HepG2 (cell line): Measurements from ENCODE around the gene DDX54. TPM values are rescaled to one million over a fixed set of nuclear protein-coding genes. Genes with fewer than 3 reads are reported as not detected.

ENCODE experiments used
- MIER2 ChIP-seq: IDR thresholded peaks from 2 replicates; pipeline ENCODE4 v1.6.1; 2016; ENCODE audit warnings: missing biosample characterization, missing genetic modification reagents
- ZFP62 ChIP-seq: sonication (generic); formaldehyde crosslinking; IDR thresholded peaks from 2 replicates; pipeline ENCODE4 v1.4.0; 2020; ENCODE audit warnings: missing genetic modification reagents
- ZNF263 ChIP-seq: sonication (generic); formaldehyde crosslinking; IDR thresholded peaks from 2 replicates; pipeline ENCODE4 v1.4.0; 2020; ENCODE audit warnings: missing genetic modification reagents
- ZNF468 ChIP-seq: sonication (generic); formaldehyde crosslinking; IDR thresholded peaks from 2 replicates; pipeline ENCODE4 v1.8.0; 2022; ENCODE audit warnings: mild to moderate bottlenecking, moderate library complexity, missing genetic modification reagents
- ZNF724P ChIP-seq: sonication (generic); formaldehyde crosslinking; IDR thresholded peaks from 2 replicates; pipeline ENCODE4 v1.8.0; 2022; ENCODE audit warnings: missing genetic modification reagents, borderline replicate concordance
- ZNF788 ChIP-seq: sonication (generic); formaldehyde crosslinking; IDR thresholded peaks from 2 replicates; pipeline ENCODE4 v1.5.0; 2020; ENCODE audit warnings: mild to moderate bottlenecking, missing genetic modification reagents, borderline replicate concordance
- ZSCAN20 ChIP-seq: sonication (generic); formaldehyde crosslinking; IDR thresholded peaks from 2 replicates; pipeline ENCODE4 v1.4.0; 2020; ENCODE audit warnings: missing genetic modification reagents, mild to moderate bottlenecking, borderline replicate concordance
- polyA plus RNA-seq, 8 experiments: library from polyadenylated mRNA; depleted of rRNA in 3 of 8; stranded (reverse) in 7 of 8; unstranded in 1 of 8; fragments of >200 nt; fragmentation: Illumina TruSeq in 4 of 8; extraction: Trizol in 4 of 8; gene quantifications; 2 replicates each; pipeline versions ENCODE4 v1.2.1 to v1.2.3, GENCODE V29; 2011 to 2016; ENCODE audit warnings: low read depth in 4 of 8, missing spikeins in 1 of 8, mixed read lengths in 1 of 8; ENCODE audit not compliant: insufficient read depth in 1 of 8
- total RNA-seq, 5 experiments: library from RNA; depleted of rRNA; stranded (reverse); fragments of >200 nt; fragmentation: Illumina TruSeq; extraction: Trizol; gene quantifications; 2 replicates each; pipeline ENCODE4 v1.2.3, GENCODE V29; 2016; ENCODE audit warnings: low read depth in 1 of 5
- TF ChIP-seq, protein P1 (sequence below): sonication (generic); formaldehyde crosslinking; IDR thresholded peaks from 2 replicates; pipeline ENCODE4 v1.4.0; 2020; ENCODE audit warnings: missing genetic modification reagents
- TF ChIP-seq, protein P2 (sequence below): IDR thresholded peaks from 2 replicates; pipeline ENCODE4 v1.6.1; 2016; ENCODE audit warnings: missing compliant biosample characterization, missing genetic modification reagents, borderline replicate concordance
- TF ChIP-seq, protein P3 (sequence below): sonication (generic); formaldehyde crosslinking; IDR thresholded peaks from 2 replicates; pipeline ENCODE4 v1.5.1; 2020; ENCODE audit warnings: missing genetic modification reagents, mild to moderate bottlenecking, borderline replicate concordance

Gene DDX54
- total and polyA plus RNA-seq, 2 of the 13 experiments (the other 11 are each of a cell fraction or from before 2014, with no cell fraction given): 59.7 to 61.1 TPM

DNA sequence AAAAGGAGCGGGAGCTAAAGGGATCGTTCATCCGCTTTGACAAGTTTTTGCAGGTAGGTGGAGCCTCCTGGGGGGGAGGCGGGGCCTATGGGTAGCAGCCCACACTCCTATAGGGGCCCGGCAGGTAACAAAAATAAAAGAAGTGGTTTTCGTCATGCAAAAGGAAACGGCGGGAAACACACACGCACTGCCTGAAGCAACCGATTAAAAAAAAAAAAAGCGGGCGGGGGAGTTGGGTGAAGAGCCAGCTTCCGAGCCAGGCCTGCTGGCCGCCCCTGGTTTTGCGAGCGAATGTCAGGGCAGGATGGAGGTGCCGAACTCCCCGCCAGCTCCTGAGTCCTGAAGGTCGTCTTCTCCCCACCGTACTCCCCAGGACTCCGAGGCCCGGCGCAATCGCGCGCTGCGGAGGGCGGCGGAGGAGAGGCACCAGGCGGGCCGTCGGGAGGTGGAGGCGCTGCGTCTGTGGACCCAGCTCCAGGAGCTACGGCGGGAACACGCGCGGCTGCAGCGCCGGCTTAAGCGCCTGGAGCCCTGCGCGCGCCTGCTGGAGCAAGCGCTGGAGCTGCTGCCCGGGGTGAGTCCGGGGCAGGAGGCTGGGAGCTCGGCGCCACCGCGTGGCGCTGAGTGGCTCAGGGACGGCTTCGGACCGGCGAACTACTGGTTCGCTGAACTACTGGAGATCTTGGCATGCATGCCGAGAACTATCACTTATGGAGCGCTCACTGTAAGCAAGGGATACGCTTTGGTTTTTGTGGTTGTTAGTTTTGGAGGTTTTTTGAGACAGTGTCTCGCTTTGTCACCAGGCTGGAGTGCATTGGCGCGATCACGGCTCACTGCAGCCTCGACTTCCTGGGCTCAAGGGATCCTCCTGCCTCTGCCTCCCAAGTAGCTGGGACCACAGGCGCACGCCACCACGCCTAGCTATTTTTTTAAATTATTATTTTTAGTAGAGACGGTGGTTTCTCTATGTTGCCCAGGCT lies 32.2 kb downstream of the DDX54 start (continued):
- TF ChIP-seq MIER2 (CRISPR knock-in tag): no peak
- TF ChIP-seq ZNF788 (CRISPR knock-in tag): peak; percentile 64; the same call in 1 of the 2 replicates
- TF ChIP-seq ZNF724P (CRISPR knock-in tag): peak; percentile 56; the same call in 1 of the 2 replicates
- TF ChIP-seq ZNF468 (CRISPR knock-in tag): no peak
- 0 out of 2 replicates have a peak, but pooled peaks have one; percentile 29 for TF ChIP-seq ZNF263 (CRISPR knock-in tag)
- TF ChIP-seq, protein P1, sequence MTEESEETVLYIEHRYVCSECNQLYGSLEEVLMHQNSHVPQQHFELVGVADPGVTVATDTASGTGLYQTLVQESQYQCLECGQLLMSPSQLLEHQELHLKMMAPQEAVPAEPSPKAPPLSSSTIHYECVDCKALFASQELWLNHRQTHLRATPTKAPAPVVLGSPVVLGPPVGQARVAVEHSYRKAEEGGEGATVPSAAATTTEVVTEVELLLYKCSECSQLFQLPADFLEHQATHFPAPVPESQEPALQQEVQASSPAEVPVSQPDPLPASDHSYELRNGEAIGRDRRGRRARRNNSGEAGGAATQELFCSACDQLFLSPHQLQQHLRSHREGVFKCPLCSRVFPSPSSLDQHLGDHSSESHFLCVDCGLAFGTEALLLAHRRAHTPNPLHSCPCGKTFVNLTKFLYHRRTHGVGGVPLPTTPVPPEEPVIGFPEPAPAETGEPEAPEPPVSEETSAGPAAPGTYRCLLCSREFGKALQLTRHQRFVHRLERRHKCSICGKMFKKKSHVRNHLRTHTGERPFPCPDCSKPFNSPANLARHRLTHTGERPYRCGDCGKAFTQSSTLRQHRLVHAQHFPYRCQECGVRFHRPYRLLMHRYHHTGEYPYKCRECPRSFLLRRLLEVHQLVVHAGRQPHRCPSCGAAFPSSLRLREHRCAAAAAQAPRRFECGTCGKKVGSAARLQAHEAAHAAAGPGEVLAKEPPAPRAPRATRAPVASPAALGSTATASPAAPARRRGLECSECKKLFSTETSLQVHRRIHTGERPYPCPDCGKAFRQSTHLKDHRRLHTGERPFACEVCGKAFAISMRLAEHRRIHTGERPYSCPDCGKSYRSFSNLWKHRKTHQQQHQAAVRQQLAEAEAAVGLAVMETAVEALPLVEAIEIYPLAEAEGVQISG (CRISPR knock-in tag): 0 out of 2 replicates have a peak, but pooled peaks have one; percentile 21
- TF ChIP-seq, protein P2, sequence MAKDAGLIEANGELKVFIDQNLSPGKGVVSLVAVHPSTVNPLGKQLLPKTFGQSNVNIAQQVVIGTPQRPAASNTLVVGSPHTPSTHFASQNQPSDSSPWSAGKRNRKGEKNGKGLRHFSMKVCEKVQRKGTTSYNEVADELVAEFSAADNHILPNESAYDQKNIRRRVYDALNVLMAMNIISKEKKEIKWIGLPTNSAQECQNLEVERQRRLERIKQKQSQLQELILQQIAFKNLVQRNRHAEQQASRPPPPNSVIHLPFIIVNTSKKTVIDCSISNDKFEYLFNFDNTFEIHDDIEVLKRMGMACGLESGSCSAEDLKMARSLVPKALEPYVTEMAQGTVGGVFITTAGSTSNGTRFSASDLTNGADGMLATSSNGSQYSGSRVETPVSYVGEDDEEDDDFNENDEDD (CRISPR knock-in tag): peak; percentile 30; the same call in 1 of the 2 replicates
- no peak for TF ChIP-seq ZSCAN20
- no peak for TF ChIP-seq ZFP62 (CRISPR knock-in tag)
- TF ChIP-seq, protein P3, sequence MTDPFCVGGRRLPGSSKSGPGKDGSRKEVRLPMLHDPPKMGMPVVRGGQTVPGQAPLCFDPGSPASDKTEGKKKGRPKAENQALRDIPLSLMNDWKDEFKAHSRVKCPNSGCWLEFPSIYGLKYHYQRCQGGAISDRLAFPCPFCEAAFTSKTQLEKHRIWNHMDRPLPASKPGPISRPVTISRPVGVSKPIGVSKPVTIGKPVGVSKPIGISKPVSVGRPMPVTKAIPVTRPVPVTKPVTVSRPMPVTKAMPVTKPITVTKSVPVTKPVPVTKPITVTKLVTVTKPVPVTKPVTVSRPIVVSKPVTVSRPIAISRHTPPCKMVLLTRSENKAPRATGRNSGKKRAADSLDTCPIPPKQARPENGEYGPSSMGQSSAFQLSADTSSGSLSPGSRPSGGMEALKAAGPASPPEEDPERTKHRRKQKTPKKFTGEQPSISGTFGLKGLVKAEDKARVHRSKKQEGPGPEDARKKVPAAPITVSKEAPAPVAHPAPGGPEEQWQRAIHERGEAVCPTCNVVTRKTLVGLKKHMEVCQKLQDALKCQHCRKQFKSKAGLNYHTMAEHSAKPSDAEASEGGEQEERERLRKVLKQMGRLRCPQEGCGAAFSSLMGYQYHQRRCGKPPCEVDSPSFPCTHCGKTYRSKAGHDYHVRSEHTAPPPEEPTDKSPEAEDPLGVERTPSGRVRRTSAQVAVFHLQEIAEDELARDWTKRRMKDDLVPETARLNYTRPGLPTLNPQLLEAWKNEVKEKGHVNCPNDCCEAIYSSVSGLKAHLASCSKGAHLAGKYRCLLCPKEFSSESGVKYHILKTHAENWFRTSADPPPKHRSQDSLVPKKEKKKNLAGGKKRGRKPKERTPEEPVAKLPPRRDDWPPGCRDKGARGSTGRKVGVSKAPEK: no peak
